Astrocyte of the spinal cord (primary cell): ENCODE results near the gene NCAM2.

Experiments used
- DNase-seq: peaks from one replicate; pipeline ENCODE4 v3.0.0; 2011; ENCODE audit warnings: low read depth, low spot score
- H3K4me3 ChIP-seq: 2 replicates; pipeline ENCODE4 v1.5.1; 2011; ENCODE audit warnings: low read depth, mild to moderate bottlenecking, low read length, moderate library complexity
- CTCF ChIP-seq: IDR thresholded peaks from 2 replicates; pipeline ENCODE4 v1.5.1; 2012; ENCODE audit warnings: low read depth, mild to moderate bottlenecking, low read length, inconsistent platforms
- in situ Hi-C: cut with HindIII; loops from 2 replicates; pipeline ENCODE4 v1.10.0; 2017; ENCODE audit warnings: low sequenced_read_pairs

The NCAM2 gene

DNA sequence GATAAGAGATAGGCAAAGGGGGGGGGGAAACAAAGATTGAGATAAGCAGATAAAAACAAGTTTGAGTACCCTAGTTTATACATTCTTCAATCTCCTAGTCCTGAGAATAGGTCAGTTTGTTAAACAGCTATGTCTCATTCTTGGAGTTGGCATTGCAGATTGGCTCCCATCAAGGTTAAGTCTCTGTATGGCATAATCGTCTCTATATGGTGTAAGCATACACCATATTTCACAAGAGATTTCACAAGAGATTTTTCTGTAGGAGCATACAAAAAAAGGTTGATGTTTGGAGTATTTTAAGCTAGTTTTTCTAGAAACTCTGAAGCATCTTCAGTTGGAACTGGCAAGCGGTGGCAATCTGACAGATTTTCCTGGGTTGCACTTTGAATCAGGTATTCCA, 35.8 kb downstream of the NCAM2 start:
- in situ Hi-C loops: no loop called here
- no peak for DNase-seq
- no peak for TF ChIP-seq CTCF
- no peak overlapping the region for H3K4me3 ChIP-seq

DNA sequence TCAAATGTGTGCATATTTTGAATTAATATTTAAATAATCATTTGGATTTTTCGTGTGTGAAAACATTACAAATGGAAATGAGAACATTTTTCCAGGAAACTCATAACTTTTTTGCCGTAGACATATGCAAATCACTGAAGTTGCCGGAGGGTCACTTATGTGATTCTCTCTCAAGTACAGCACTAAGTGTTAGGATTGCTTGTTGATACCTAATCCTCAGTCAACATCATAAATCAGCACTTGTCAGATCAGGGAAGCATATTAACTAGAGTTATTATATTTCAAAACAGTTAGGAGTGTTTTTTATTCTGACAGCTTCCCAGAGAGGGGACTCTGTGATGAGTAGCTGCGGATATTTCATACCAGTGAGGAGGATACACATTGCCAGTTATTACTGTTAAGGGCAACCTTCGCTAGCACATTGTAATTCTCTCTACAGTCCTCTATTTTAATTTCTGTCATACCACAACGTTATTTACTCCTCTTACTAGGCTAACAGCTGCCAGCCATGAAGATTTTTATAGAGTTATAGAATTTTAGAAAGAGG, 41.5 kb downstream of the NCAM2 start:
- in situ Hi-C loops: no loop called here
- H3K4me3 ChIP-seq: no peak overlapping the region
- no peak for TF ChIP-seq CTCF
- DNase-seq: no peak

GRCh38 chr21:21045518-21045917, 47.3 kb downstream of the NCAM2 start:
- in situ Hi-C loops: no loop called here
- no peak overlapping the region for H3K4me3 ChIP-seq
- DNase-seq: peak; percentile 9
- TF ChIP-seq CTCF: no peak

GRCh38 chr21:21046063-21046462, 47.9 kb downstream of the NCAM2 start:
- DNase-seq: no peak
- H3K4me3 ChIP-seq: no peak overlapping the region
- no peak for TF ChIP-seq CTCF
- in situ Hi-C loops: no loop called here

GRCh38 chr21:21051109-21052055, 53.2 kb downstream of the NCAM2 start:
- no peak for DNase-seq
- TF ChIP-seq CTCF: no peak
- in situ Hi-C loops: no loop called here
- no peak overlapping the region for H3K4me3 ChIP-seq

GRCh38 chr21:21052672-21053071, 54.5 kb downstream of the NCAM2 start:
- in situ Hi-C loops: no loop called here

More at GRCh38 chr21:21052672-21053071, 54.5 kb downstream of the NCAM2 start:
- DNase-seq: no peak
- H3K4me3 ChIP-seq: no peak overlapping the region
- TF ChIP-seq CTCF: no peak
